Epithelial cell of proximal tubule (primary cell): ENCODE results near the gene SEH1L. TPM values are rescaled to one million over a fixed set of nuclear protein-coding genes. Genes with fewer than 3 reads are reported as not detected.

Experiments
- DNase-seq: peaks from one replicate; pipeline ENCODE4 v3.0.0-alpha.2; 2011; ENCODE audit warnings: low read depth
- H3K4me3 ChIP-seq: 2 replicates; pipeline ENCODE4 v1.5.1; 2011; ENCODE audit warnings: low read depth, mild to moderate bottlenecking, low read length
- total RNA-seq: library from RNA; depleted of rRNA; stranded (reverse); fragments of >200 nt; gene quantifications from 2 replicates; pipeline ENCODE4 v1.2.3, GENCODE V29; 2015
- TF ChIP-seq, protein P1 (sequence below): conservative IDR thresholded peaks from 2 replicates; pipeline ENCODE4 v1.5.1; 2012; ENCODE audit warnings: low read depth, mild to moderate bottlenecking, low read length

The SEH1L gene
- total RNA-seq, 1 donor from 2014 or later = 23.1 TPM

DNA sequence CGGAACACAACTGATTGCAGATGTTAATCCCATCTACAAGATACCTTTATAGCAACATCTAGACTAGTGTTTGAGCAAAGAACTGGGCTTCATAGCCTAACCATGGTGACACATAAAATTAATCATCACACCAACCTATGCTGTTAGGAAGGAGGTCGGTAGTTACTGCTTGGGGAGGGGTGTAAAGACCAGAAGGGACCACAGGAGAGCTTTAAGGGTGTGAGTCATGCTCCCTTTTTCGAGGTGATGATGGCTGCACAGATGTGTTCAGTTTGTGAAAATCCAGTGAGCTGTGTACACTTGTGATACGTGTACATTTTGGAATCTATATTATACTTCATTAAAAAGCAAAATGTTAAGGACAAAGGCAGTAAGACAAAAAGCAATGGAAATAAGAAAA lies 4.6 kb upstream of the SEH1L start:
- no peak overlapping the region for H3K4me3 ChIP-seq
- TF ChIP-seq, protein P1, sequence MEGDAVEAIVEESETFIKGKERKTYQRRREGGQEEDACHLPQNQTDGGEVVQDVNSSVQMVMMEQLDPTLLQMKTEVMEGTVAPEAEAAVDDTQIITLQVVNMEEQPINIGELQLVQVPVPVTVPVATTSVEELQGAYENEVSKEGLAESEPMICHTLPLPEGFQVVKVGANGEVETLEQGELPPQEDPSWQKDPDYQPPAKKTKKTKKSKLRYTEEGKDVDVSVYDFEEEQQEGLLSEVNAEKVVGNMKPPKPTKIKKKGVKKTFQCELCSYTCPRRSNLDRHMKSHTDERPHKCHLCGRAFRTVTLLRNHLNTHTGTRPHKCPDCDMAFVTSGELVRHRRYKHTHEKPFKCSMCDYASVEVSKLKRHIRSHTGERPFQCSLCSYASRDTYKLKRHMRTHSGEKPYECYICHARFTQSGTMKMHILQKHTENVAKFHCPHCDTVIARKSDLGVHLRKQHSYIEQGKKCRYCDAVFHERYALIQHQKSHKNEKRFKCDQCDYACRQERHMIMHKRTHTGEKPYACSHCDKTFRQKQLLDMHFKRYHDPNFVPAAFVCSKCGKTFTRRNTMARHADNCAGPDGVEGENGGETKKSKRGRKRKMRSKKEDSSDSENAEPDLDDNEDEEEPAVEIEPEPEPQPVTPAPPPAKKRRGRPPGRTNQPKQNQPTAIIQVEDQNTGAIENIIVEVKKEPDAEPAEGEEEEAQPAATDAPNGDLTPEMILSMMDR = no peak
- DNase-seq = no peak

DNA sequence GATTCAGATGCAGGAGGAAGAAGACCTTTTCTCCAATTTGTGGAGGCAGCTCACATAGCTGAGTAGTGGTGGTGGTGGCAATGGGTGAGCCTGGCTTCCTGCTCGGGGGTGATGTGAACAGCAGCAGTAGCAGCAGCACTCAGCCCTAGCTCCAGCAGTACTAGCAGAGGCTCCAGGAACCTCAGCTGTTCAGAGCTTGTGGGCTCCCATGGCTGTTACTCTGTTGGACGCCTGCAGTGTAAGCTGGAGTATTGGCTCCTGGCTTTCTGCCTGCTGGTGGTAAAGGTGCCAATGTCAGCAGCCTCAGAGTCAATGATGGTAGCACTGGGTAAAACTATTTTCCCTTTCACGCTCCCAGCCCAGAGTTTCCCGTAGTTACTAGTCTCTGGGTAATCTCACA lies 3.1 kb upstream of the SEH1L start:
- TF ChIP-seq, protein P1 = no peak
- no peak overlapping the region for H3K4me3 ChIP-seq
- no peak for DNase-seq

DNA sequence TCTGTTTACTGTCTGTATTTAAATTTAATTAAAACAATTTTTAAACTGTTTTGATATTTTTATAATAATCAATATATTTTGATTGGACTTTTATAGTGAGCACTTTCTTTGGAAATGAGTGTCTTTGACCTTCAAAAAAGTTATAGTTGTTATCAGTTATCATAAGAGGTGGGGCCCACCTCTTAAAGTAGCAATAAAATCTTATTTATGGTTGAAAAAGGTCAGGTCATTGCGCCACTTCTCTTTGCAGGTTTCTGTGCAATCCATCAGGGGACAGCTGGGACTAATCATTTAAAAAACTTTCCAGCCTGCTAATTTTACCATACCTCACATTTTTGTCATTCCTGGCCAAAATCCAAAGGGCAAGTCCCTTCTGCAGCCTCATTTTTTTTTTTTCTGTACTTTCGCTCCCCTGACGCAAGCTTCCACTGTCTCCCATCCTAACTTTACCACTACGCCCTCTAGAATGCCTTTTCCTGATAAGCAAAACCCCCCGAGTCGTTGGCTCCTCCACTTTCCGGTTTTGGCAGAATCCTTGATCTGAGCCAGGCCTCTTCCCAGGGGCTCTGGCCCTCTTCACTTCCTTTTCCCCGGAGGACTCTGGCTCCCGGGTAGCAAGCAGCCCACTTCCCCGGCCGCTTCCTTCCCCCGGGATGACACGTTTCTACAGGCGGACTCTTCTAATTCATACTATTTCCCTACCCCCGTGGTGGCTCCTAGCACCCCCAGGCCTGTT lies 1.1 kb upstream of the SEH1L start:
- TF ChIP-seq, protein P1 = peak; percentile 25
- peak; percentile 66 for DNase-seq

DNA sequence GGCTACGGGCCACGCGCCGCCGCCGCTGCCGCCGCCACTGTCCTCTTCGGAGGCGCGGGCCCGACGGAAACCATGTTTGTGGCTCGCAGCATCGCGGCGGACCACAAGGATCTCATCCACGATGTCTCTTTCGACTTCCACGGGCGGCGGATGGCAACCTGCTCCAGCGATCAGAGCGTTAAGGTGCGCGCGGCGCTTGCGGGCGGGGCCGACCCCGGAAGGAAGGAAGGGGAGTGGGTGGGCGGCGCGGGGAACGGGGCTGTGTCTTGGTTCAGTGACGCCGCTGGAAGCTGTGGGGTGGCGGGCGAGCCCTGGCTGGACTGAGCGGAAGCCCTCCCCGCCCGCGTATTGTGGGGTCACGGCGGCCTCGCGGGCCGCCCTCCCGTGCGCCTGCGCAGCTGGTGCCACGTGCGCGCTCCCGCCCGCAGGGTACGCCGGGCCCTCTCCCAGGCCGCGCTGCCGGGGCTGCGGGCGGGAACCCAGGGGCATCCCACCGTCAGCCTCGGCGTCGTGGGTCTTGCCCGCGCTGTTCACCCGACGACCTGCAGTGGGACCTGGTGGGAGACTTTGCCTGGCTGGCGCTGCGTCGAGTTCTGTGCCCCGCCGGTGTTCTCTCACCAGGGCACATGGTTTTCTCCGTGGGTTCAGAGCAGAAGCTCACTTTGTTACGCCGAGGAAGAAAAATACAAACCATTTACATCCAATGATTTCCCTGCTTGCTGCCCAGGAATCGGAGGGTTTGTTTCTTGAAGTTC lies 416 bp downstream of the SEH1L start:
- peak; percentile 12 for DNase-seq
- H3K4me3 ChIP-seq = peak overlapping the region; percentile 72
- TF ChIP-seq, protein P1 = no peak

More for the DNA sequence above, 1.1 kb upstream of the SEH1L start:
- peak overlapping the region; percentile 59 for H3K4me3 ChIP-seq

DNA sequence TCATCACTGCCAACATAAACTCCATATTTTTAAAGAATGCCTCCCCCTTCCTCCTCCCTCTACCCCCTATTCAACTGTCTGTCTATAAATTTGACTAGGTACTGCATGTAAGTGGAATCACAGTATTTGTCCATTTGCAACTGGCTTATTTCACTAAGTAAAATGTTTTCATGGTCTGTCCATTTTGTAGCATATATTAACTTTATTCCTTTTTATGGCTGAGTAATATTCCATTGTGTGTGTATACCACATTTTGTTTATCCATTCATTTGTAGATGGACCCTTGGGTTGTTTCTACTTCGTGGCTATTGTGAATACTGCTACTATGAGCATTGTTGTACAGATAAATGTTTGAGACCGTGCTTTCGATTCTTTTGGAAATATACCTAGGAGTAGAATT lies 10.7 kb downstream of the SEH1L start:
- no peak overlapping the region for H3K4me3 ChIP-seq
- TF ChIP-seq, protein P1 = no peak
- no peak for DNase-seq

DNA sequence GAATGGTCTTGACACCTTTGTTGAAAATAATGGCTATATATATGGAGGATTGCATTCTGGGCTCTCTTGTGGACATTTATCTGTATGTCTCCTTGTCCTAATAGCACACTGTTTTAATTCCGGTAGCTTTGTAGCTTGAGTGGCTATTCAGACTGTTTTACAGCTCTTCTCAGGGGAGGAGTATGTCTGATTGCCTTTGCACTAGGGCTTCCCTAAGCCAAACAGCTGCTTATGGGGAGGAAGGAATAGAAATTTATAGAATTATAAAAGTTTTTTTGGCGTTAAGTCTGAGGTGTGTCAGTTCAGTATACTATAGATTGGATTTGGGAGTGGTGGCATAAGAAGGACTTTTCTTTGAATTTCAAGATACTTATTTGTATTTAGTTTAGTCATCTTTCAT lies 12.6 kb downstream of the SEH1L start:
- TF ChIP-seq, protein P1 = no peak
- DNase-seq = no peak
- no peak overlapping the region for H3K4me3 ChIP-seq
